Measurements from ENCODE around the gene LRTM2.
A peak's percentile ranks its signal among the peaks of the same experiment; 100 is the strongest.

The LRTM2 gene

DNA sequence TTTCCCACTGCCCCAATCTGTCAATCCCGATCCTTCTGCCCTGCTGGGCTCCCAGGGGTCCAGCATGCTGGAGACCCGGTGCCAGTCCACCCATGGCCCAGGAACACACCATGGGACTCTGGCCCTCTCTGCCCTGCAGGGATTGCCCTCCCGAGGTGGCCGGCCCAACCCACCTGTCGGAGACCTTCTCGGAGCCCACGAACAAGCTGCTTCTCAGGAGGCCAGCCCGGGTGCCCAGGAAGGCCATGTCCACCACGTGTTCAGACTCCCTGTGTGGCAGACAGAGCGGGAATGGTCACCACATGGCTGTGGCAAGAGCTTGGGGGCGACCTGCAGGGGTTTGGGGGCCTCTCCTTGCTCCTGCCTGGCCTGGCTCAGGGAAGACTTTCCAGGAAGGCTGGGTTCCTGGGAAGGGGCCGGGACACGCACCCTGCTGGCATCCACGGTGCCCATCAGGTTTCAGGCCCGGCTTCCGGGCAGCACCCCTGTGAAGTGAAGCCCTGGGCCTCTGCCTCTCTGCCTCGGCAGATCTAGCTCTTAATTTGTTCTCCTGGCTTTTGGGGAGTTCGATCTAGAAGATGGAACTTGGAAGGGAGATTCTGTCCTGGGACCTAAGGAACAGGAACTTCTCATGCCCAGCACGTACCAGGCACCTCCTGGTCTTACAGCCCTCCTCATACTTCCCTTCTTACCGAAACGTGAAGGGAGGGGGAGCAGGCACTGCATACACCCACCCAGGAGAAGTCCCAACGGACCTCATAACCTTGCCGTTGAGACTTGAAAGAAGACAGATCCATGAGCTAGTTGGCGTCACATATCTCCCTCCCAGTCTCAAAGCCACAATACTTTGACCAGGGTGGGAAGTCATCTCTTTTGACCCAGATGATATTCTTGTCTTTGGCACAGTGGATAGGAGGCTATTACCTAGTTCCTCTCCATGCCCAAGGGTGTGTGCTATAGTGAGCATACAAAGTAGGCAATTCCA is 26.3 kb downstream of the LRTM2 start:
- Mint-ChIP-seq H3K36me3 (ENCODE audit: low read depth) (no peaks in the 10 kb centered on the region), H3K4me1 (peaks cover 47% of the 10 kb centered on the region), H3K27ac (peak overlapping the region; percentile 68), H3K27me3 (ENCODE audit: low read depth, poor library complexity) (peaks cover 45% of the 10 kb centered on the region), H3K4me3 (no peak overlapping the region), H3K9me3 (no peaks in the 10 kb centered on the region)
- no peak for DNase-seq
- TF ChIP-seq, protein P1, sequence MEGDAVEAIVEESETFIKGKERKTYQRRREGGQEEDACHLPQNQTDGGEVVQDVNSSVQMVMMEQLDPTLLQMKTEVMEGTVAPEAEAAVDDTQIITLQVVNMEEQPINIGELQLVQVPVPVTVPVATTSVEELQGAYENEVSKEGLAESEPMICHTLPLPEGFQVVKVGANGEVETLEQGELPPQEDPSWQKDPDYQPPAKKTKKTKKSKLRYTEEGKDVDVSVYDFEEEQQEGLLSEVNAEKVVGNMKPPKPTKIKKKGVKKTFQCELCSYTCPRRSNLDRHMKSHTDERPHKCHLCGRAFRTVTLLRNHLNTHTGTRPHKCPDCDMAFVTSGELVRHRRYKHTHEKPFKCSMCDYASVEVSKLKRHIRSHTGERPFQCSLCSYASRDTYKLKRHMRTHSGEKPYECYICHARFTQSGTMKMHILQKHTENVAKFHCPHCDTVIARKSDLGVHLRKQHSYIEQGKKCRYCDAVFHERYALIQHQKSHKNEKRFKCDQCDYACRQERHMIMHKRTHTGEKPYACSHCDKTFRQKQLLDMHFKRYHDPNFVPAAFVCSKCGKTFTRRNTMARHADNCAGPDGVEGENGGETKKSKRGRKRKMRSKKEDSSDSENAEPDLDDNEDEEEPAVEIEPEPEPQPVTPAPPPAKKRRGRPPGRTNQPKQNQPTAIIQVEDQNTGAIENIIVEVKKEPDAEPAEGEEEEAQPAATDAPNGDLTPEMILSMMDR (IDR thresholded peaks at IDR 0.05): no peak

DNA sequence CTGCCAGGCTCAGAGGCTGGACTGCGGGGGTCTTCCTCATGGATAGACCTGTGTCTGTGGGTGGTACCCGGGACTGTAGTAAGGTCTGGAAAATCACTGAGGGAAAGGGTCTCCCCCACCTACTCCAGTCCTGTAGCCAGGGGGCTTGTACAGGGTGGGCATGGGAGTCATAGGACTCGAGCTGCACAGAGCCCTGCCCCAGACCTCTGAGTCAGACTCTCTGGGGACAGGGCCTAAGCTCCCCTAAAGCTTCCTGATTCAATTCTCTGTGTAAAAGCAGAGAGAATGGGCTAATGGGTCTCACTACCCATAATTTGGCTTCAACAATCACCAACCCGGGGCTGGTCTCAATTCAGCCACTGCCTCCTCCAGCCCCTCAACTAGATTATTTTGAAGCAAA is 27.0 kb downstream of the LRTM2 start:
- DNase-seq: no peak
- peaks cover 46% of the 10 kb centered on the region for H3K27me3 Mint-ChIP-seq (ENCODE audit: low read depth, poor library complexity)
- TF ChIP-seq, protein P1 (IDR thresholded peaks at IDR 0.05): no peak
- no peak overlapping the region for H3K4me3 Mint-ChIP-seq
- H3K9me3 Mint-ChIP-seq: no peaks in the 10 kb centered on the region
- no peak overlapping the region for H3K27ac Mint-ChIP-seq
- H3K4me1 Mint-ChIP-seq: peaks cover 41% of the 10 kb centered on the region
- H3K36me3 Mint-ChIP-seq (ENCODE audit: low read depth): no peaks in the 10 kb centered on the region

- no peaks in the 10 kb centered on the region for H3K36me3 Mint-ChIP-seq (ENCODE audit: low read depth)
- H3K27ac Mint-ChIP-seq: no peak overlapping the region
- DNase-seq: no peak
- peaks cover 41% of the 10 kb centered on the region for H3K27me3 Mint-ChIP-seq (ENCODE audit: low read depth, poor library complexity)
- peaks cover 35% of the 10 kb centered on the region for H3K4me1 Mint-ChIP-seq
- H3K4me3 Mint-ChIP-seq: no peak overlapping the region
- H3K9me3 Mint-ChIP-seq: no peaks in the 10 kb centered on the region
- TF ChIP-seq, protein P1 (IDR thresholded peaks at IDR 0.05): no peak
These were observed 27.8 kb downstream of the LRTM2 start for GRCh38 chr12:1848146-1848545.

- H3K36me3 Mint-ChIP-seq (ENCODE audit: low read depth): no peaks in the 10 kb centered on the region
- no peaks in the 10 kb centered on the region for H3K9me3 Mint-ChIP-seq
- TF ChIP-seq, protein P1 (IDR thresholded peaks at IDR 0.05): no peak
- H3K4me3 Mint-ChIP-seq: peak overlapping the region; percentile 18
- H3K4me1 Mint-ChIP-seq: peaks cover 32% of the 10 kb centered on the region
- no peak for DNase-seq
- peaks cover 40% of the 10 kb centered on the region for H3K27me3 Mint-ChIP-seq (ENCODE audit: low read depth, poor library complexity)
- peak overlapping the region; percentile 31 for H3K27ac Mint-ChIP-seq
These were observed 28.4 kb downstream of the LRTM2 start for GRCh38 chr12:1848745-1849144.

DNA sequence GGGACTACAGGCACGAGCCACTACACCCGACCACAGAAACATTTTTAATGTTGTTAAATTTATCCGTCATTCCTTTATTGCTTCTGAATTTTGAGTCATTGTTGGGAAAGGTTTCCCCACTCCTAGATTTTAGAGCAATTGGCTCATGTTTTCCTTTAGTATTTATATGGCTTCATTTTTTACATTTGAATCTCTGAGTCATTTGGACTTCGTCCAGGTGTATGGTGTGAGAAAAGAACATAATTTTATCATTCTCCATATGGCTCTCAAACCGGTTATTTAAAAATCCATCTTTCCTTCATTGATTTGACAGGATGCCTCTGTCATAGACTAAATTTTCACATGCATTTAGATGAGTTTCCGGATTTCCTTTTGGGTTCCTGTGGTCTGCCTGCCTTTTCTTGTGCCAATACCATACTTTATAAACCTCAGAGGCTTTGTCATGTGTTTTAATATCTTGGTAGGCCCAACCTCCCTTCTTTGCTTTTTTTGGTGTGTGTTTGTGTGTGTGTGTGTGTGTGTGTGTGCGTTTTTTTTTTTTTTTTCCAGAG is 30.9 kb downstream of the LRTM2 start:
- no peaks in the 10 kb centered on the region for H3K36me3 Mint-ChIP-seq (ENCODE audit: low read depth)
- TF ChIP-seq, protein P1 (IDR thresholded peaks at IDR 0.05): no peak
- H3K4me3 Mint-ChIP-seq: no peak overlapping the region
- H3K4me1 Mint-ChIP-seq: peaks cover 19% of the 10 kb centered on the region
- H3K27ac Mint-ChIP-seq: no peak overlapping the region
- H3K9me3 Mint-ChIP-seq: no peaks in the 10 kb centered on the region
- DNase-seq: no peak
- H3K27me3 Mint-ChIP-seq (ENCODE audit: low read depth, poor library complexity): peaks cover 24% of the 10 kb centered on the region
